Activated CD4-positive, CD25-positive, alpha-beta regulatory T cell treated with anti-CD3 and anti-CD28 coated beads, Interleukin-2, amount 50 U/mL, for 16 hours (primary cell): ENCODE data around the gene PLCD1.
"Not testable (repeated sequence)": the region's sequence is repeated elsewhere in the genome, so short reads cannot be mapped to it uniquely, and the experiment has no call there.

Experiments
- DNase-seq: peaks from one replicate; pipeline ENCODE4 v3.0.0-alpha.2; 2020; ENCODE audit warnings: low read depth, low spot score

The PLCD1 gene

GRCh38 chr3:38036906-38037305, 7.5 kb upstream of the PLCD1 start:
- DNase-seq: no peak

GRCh38 chr3:38036286-38036685, 6.8 kb upstream of the PLCD1 start:
- DNase-seq: no peak

- not testable (repeated sequence) for DNase-seq
Measured at GRCh38 chr3:38034335-38034734, 4.9 kb upstream of the PLCD1 start.

GRCh38 chr3:38033586-38033985, 4.1 kb upstream of the PLCD1 start:
- not testable (repeated sequence) for DNase-seq

- DNase-seq: no peak
Measured at GRCh38 chr3:38032328-38032865, 3.0 kb upstream of the PLCD1 start.

- DNase-seq: peak; percentile 13
Measured at GRCh38 chr3:38031022-38031994, 1.9 kb upstream of the PLCD1 start.

GRCh38 chr3:38030126-38031021, 932 bp upstream of the PLCD1 start:
- DNase-seq: no peak

GRCh38 chr3:38028621-38029361, 651 bp downstream of the PLCD1 start:
- DNase-seq: no peak

- no peak for DNase-seq
Measured at GRCh38 chr3:38027466-38028465, 1.7 kb downstream of the PLCD1 start.

- no peak for DNase-seq
Measured at GRCh38 chr3:38026856-38027255, 2.6 kb downstream of the PLCD1 start.

GRCh38 chr3:38022896-38023709, 6.3 kb downstream of the PLCD1 start:
- DNase-seq: no peak

- DNase-seq: no peak
Measured at GRCh38 chr3:38022301-38022700, 7.1 kb downstream of the PLCD1 start.

GRCh38 chr3:38021196-38021595, 8.2 kb downstream of the PLCD1 start:
- no peak for DNase-seq

- DNase-seq: no peak
Measured at GRCh38 chr3:38020342-38020726, 9.1 kb downstream of the PLCD1 start.

GRCh38 chr3:38019658-38020341, 9.6 kb downstream of the PLCD1 start:
- DNase-seq: no peak

- no peak for DNase-seq
Measured at GRCh38 chr3:38018296-38019266, 10.9 kb downstream of the PLCD1 start.
